ENCODE measurements around the gene OTOP2. TPM values are rescaled to one million over a fixed set of nuclear protein-coding genes. Genes with fewer than 3 reads are reported as not detected.

OTOP2 gene
- total and polyA plus RNA-seq, 9 of the 15 experiments (the other 6 are each of a cell fraction or from before 2014, with no cell fraction given) = 0.04 to 0.36 (median 0.14) TPM; not detected in 1

DNA sequence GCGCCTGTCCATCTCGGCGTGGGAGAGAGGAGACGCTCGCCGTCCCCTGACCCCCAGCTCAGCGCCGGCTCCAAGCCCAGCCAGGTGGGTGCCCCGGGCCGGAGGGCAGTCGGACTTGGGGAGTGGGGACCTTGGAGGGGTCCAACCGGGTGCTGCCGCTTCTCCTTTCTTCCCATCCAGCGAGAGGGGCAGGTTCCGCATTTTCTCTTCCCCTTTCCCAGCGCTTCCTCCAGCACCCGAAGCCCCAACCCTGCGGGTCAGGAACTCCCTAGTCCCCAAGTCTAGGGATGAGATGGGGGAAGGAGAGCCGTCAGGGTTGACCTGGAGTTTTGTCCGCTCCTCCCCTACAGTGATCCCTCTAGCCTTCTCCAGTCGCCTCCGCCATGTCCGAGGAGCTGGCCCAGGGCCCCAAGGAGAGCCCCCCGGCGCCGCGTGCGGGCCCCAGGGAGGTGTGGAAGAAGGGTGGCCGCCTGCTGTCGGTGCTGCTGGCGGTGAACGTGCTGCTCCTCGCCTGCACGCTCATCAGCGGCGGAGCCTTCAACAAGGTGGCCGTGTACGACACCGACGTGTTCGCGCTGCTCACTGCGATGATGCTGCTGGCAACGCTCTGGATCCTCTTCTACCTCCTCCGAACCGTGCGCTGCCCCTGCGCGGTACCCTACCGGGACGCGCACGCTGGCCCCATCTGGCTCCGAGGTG lies at the start of gene OTOP2 (continued):
- TF ChIP-seq PBX2 (CRISPR knock-in tag; IDR thresholded peaks at IDR 0.05; ENCODE audit: low read depth) = no peak
- peak; percentile 50 for TF ChIP-seq PBX2 (tag; conservative IDR thresholded peaks at IDR 0.05; ENCODE audit: low read depth)
- TF ChIP-seq ZNF239 (CRISPR knock-in tag; IDR thresholded peaks at IDR 0.05) = no peak
- TF ChIP-seq NR3C1 (CRISPR knock-in tag; IDR thresholded peaks at IDR 0.05) = no peak
- peak; percentile 27; the same call in 1 of the 2 replicates for TF ChIP-seq ZBTB7A (IDR thresholded peaks at IDR 0.05; ENCODE audit: borderline replicate concordance, control insufficient read depth, low read depth, low read length)
- peak in 1 of 2 experiments; percentile 51 for TF ChIP-seq E2F6 (IDR thresholded peaks at IDR 0.05; ENCODE audit: borderline replicate concordance in 1 of 2, extremely low read depth in 1 of 2, insufficient read depth in 1 of 2, insufficient read length in 1 of 2, low read depth in 1 of 2, low read length in 1 of 2, poor library complexity in 1 of 2, severe bottlenecking in 1 of 2)
- no peak for TF ChIP-seq HNRNPLL (IDR thresholded peaks at IDR 0.05; ENCODE audit: low read depth, low read length, poor library complexity, severe bottlenecking)
- no peak for TF ChIP-seq EWSR1 (IDR thresholded peaks at IDR 0.05; ENCODE audit: borderline replicate concordance, low read depth, partially characterized antibody)
- no peak for TF ChIP-seq CHCHD3 (CRISPR knock-in tag; IDR thresholded peaks at IDR 0.05)
- TF ChIP-seq NRF1 (conservative IDR thresholded peaks at IDR 0.05 in 1 of 2, IDR thresholded peaks at IDR 0.05 in 1 of 2) = no peak
- no peak for TF ChIP-seq ZNF639 (CRISPR knock-in tag; conservative IDR thresholded peaks at IDR 0.05 in 1 of 2, IDR thresholded peaks at IDR 0.05 in 1 of 2)
- no peak for TF ChIP-seq TAF15 (IDR thresholded peaks at IDR 0.05; ENCODE audit: low read depth, low read length)
- no peak for TF ChIP-seq HES1 (IDR thresholded peaks at IDR 0.05; ENCODE audit: low read depth)
- TF ChIP-seq TFAM (CRISPR knock-in tag; conservative IDR thresholded peaks at IDR 0.05) = no peak
- no peak for TF ChIP-seq BRD9 (IDR thresholded peaks at IDR 0.05; ENCODE audit: low read depth, partially characterized antibody)
- TF ChIP-seq HMGN3 (IDR thresholded peaks at IDR 0.05; ENCODE audit: borderline replicate concordance, extremely low read depth, insufficient read length, low read depth, low read length) = peak; percentile 14
- no peak for TF ChIP-seq JUN (IDR thresholded peaks at IDR 0.05; ENCODE audit: borderline replicate concordance, low read depth, low read length)
- no peak for TF ChIP-seq JUN (CRISPR knock-in tag; IDR thresholded peaks at IDR 0.05; ENCODE audit: borderline replicate concordance)
- TF ChIP-seq ZNF134 (CRISPR knock-in tag; conservative IDR thresholded peaks at IDR 0.05) = no peak
